ENCODE measurements around the gene SLC25A25. TPM values are rescaled to one million over a fixed set of nuclear protein-coding genes. Genes with fewer than 3 reads are reported as not detected.
A peak's percentile ranks its signal among the peaks of the same experiment; 100 is the strongest.

Gene SLC25A25
- total RNA-seq, 1 donor from 2014 or later = 9.7 TPM

DNA sequence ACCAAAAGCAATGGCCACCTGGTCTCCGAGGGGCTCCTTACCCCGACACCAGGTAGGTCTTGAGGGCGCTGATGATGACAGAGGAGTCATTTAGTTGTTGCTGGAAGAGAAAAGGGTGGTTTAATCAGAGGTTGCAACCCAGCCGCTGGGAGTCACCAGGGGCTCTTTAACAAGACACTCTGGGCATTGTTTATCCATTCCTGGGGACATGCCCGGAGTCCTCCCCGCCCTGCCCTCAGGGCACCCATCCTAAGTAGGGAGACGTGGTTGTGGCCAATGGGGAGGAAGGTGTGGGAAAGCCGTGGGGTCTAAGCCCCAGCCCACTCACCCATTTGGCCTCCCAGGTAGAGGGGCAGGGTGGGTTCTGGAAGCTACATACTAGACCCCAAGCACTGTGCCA is 56.4 kb downstream of the SLC25A25 start:
- peaks cover 3% of the 10 kb centered on the region for H3K27me3 Mint-ChIP-seq
- peaks cover 3% of the 10 kb centered on the region for H3K9me3 Mint-ChIP-seq (ENCODE audit: low read depth)
- peaks cover 7% of the 10 kb centered on the region for H3K4me1 Mint-ChIP-seq (ENCODE audit: low read depth)
- H3K27ac Mint-ChIP-seq = no peak overlapping the region
- no peak overlapping the region for H3K4me3 Mint-ChIP-seq (ENCODE audit: low read depth)
- no peak for DNase-seq (ENCODE audit: low spot score, unreplicated experiment)
- TF ChIP-seq, protein P1, sequence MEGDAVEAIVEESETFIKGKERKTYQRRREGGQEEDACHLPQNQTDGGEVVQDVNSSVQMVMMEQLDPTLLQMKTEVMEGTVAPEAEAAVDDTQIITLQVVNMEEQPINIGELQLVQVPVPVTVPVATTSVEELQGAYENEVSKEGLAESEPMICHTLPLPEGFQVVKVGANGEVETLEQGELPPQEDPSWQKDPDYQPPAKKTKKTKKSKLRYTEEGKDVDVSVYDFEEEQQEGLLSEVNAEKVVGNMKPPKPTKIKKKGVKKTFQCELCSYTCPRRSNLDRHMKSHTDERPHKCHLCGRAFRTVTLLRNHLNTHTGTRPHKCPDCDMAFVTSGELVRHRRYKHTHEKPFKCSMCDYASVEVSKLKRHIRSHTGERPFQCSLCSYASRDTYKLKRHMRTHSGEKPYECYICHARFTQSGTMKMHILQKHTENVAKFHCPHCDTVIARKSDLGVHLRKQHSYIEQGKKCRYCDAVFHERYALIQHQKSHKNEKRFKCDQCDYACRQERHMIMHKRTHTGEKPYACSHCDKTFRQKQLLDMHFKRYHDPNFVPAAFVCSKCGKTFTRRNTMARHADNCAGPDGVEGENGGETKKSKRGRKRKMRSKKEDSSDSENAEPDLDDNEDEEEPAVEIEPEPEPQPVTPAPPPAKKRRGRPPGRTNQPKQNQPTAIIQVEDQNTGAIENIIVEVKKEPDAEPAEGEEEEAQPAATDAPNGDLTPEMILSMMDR (IDR thresholded peaks at IDR 0.05; ENCODE audit: unreplicated experiment) = no peak
- peaks cover 4% of the 10 kb centered on the region for H3K36me3 Mint-ChIP-seq (ENCODE audit: insufficient read depth)

DNA sequence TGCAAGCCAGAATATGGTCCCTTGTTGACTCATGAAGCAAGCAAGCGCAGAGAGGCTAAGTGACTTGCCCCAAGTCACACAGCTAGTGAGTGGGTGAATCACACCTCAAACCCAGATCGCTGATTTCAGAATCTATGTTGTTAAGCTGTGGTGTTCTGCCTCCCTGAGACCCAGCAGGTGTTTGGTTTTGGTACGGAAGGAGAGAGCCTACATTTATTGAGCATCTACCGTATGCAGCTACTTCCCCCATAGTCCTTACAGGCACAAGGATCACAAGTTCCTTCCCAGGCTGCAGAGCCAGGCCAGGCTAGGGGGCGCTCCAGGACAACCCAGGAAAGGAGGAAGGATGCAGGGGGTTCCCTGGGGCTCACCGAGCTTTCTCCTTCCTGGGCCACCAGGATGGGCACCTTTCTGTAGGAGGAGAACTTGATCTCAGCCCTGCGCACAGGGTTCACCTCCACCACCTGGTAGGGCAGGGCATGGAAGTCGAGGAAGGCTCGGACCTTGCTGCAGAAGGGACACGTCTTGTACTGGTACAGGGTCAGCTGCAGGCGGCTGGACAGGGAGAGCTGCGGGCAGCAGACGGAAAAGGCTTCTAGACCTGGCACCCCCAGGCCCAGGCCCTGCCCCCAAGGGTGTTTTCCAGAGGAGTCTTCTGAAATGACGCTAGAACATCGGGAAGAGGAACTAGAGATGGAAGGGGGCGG is 57.0 kb downstream of the SLC25A25 start:
- Mint-ChIP-seq H3K4me1 (ENCODE audit: low read depth) (peaks cover 7% of the 10 kb centered on the region), H3K36me3 (ENCODE audit: insufficient read depth) (peaks cover 4% of the 10 kb centered on the region), H3K4me3 (ENCODE audit: low read depth) (peak overlapping the region; percentile 41), H3K9me3 (ENCODE audit: low read depth) (peaks cover 5% of the 10 kb centered on the region), H3K27me3 (peaks cover 3% of the 10 kb centered on the region), H3K27ac (no peak overlapping the region)
- peak; percentile 37 for DNase-seq (ENCODE audit: low spot score, unreplicated experiment)
- TF ChIP-seq, protein P1 (IDR thresholded peaks at IDR 0.05; ENCODE audit: unreplicated experiment) = peak; percentile 57

DNA sequence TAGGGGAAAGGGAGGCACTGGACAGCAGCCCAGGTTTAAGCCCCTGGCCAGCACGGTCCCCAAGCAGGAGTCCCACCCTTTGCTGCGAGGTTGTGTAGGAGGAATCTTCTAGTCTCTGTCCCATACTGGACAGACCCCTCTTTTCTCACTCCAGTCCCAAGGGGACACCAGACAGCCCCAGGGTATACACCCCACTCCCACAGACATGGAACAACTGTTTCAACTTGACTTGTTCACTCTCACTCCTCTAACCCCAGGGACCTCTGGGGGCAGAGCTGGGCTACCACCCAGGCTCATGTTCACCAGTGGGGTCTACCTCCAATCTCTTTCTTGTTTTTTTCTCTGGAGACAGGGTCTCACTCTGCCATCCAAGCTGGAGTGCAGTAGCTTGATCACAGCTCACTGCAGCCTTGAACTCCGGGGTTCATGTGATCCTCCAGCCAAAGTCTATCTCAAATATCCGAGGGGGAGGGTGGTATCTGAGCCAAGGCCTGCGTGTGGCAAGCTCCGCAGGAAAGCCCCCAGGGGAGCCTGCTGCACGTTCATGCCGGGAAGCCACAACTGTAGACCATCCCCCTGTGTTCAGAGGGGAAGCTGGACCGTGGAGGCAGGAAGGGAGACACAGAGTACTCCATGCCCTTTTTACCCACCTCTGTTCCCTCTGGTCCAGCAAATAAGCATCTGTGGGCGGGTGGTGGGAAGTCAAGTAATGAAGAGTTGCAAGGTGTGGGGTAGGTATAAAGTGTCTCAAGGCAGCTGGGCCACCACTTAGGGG is 57.7 kb downstream of the SLC25A25 start:
- peak overlapping the region; percentile 77 for H3K4me3 Mint-ChIP-seq (ENCODE audit: low read depth)
- no peak for DNase-seq (ENCODE audit: low spot score, unreplicated experiment)
- H3K27me3 Mint-ChIP-seq = peaks cover 3% of the 10 kb centered on the region
- H3K9me3 Mint-ChIP-seq (ENCODE audit: low read depth) = peaks cover 5% of the 10 kb centered on the region
- H3K27ac Mint-ChIP-seq = no peak overlapping the region
- H3K36me3 Mint-ChIP-seq (ENCODE audit: insufficient read depth) = peaks cover 4% of the 10 kb centered on the region
- H3K4me1 Mint-ChIP-seq (ENCODE audit: low read depth) = peaks cover 7% of the 10 kb centered on the region
- TF ChIP-seq, protein P1 (IDR thresholded peaks at IDR 0.05; ENCODE audit: unreplicated experiment) = no peak

DNA sequence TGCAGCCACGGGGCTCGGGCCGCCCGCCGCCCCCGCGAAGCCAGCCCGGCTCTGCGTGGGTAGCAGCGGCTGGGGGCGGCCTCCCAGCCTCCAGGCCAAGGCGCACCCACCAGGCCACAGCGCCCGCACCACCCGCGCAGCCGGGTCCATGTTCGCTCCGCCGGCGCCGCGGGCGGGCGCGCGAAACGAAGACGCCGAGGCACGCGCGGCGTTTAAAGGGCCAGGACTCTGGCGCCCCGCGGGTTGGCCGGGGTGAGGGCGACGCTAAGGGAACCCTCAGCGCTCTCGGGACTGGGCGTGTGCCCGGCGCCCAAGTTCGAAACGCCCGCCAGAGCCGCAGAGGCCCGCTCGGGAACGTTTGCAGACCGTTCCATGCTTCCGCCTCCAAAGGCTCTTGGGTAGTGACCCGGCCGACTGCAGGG is 59.5 kb downstream of the SLC25A25 start, which contains the start of gene PTGES2:
TSS of gene PTGES2 (minus strand) at position 162 of the 422 bp plus-strand sequence. CDS start at position 150, 12 bp downstream.
- Mint-ChIP-seq H3K4me3 (ENCODE audit: low read depth) (peak within 1 kb of the TSS; percentile 98), H3K9me3 (ENCODE audit: low read depth) (peaks cover 5% of the 10 kb centered on the region), H3K27me3 (peaks cover 3% of the 10 kb centered on the region), H3K36me3 (ENCODE audit: insufficient read depth) (peaks cover 4% of the 10 kb centered on the region), H3K27ac (peak within 1 kb of the TSS; percentile 99), H3K4me1 (ENCODE audit: low read depth) (peaks cover 15% of the 10 kb centered on the region)
- TF ChIP-seq, protein P1 (IDR thresholded peaks at IDR 0.05; ENCODE audit: unreplicated experiment) = no peak
- DNase-seq (ENCODE audit: low spot score, unreplicated experiment) = peak; percentile 63
